Bone marrow (tissue), 2 donors: Measurements from ENCODE around the gene EYA4.

ENCODE experiments used
- DNase-seq, 2 donors: peaks; one replicate each; lab custom pipeline; 2025; lab: John Stamatoyannopoulos, UW

EYA4 gene

GRCh38 chr6:133404151-133404550 lies 163.0 kb downstream of the EYA4 start:
- no peak for DNase-seq

- DNase-seq: no peak
These were observed 163.6 kb downstream of the EYA4 start for GRCh38 chr6:133404728-133405127.

GRCh38 chr6:133407320-133408100 lies 166.4 kb downstream of the EYA4 start:
- no peak for DNase-seq

- no peak for DNase-seq
These were observed 167.0 kb downstream of the EYA4 start for GRCh38 chr6:133408132-133408531.

GRCh38 chr6:133408543-133408942 lies 167.4 kb downstream of the EYA4 start:
- no peak for DNase-seq

GRCh38 chr6:133410638-133411435 lies 169.7 kb downstream of the EYA4 start:
- no peak for DNase-seq

- no peak for DNase-seq
These were observed 170.6 kb downstream of the EYA4 start for GRCh38 chr6:133411757-133412156.

GRCh38 chr6:133415262-133415661 lies 174.1 kb downstream of the EYA4 start:
- no peak for DNase-seq

GRCh38 chr6:133418108-133418507 lies 177.0 kb downstream of the EYA4 start:
- DNase-seq: no peak

GRCh38 chr6:133423242-133423641 lies 182.1 kb downstream of the EYA4 start:
- DNase-seq: no peak

- DNase-seq: no peak
These were observed 183.2 kb downstream of the EYA4 start for GRCh38 chr6:133424359-133424758.

- DNase-seq: no peak
These were observed 184.9 kb downstream of the EYA4 start for GRCh38 chr6:133426038-133426437.

GRCh38 chr6:133428295-133428694 lies 187.1 kb downstream of the EYA4 start:
- DNase-seq: no peak

GRCh38 chr6:133430530-133430929 lies 189.4 kb downstream of the EYA4 start:
- DNase-seq: no peak

GRCh38 chr6:133431031-133431430 lies 189.9 kb downstream of the EYA4 start:
- DNase-seq: no peak

- no peak for DNase-seq
These were observed 191.1 kb downstream of the EYA4 start for GRCh38 chr6:133432021-133432989.

GRCh38 chr6:133435065-133435728 lies 194.0 kb downstream of the EYA4 start:
- no peak for DNase-seq

GRCh38 chr6:133436652-133437051 lies 195.5 kb downstream of the EYA4 start:
- no peak for DNase-seq

- DNase-seq: no peak
These were observed 200.3 kb downstream of the EYA4 start for GRCh38 chr6:133441491-133441890.

- DNase-seq: no peak
These were observed 205.6 kb downstream of the EYA4 start for GRCh38 chr6:133446789-133447188.

GRCh38 chr6:133447924-133448323 lies 206.8 kb downstream of the EYA4 start:
- DNase-seq: no peak

- no peak for DNase-seq
These were observed 215.3 kb downstream of the EYA4 start for GRCh38 chr6:133456439-133456838.
